Stimulated activated CD8-positive, alpha-beta memory T cell treated with anti-CD3 and anti-CD28 coated beads, Interleukin-7, amount 100 ng/mL, for 48 hours (primary cell): ENCODE measurements around the gene TMEM114.
"Not testable (repeated sequence)": the region's sequence is repeated elsewhere in the genome, so short reads cannot be mapped to it uniquely, and the experiment has no call there.

Experiments
- DNase-seq, 2 donors: peaks; one replicate each; pipeline ENCODE4 v3.0.0-alpha.2; 2020; ENCODE audit warnings: low read depth in 1 of 2; ENCODE audit errors: extremely low read depth in 1 of 2

The TMEM114 gene

DNA sequence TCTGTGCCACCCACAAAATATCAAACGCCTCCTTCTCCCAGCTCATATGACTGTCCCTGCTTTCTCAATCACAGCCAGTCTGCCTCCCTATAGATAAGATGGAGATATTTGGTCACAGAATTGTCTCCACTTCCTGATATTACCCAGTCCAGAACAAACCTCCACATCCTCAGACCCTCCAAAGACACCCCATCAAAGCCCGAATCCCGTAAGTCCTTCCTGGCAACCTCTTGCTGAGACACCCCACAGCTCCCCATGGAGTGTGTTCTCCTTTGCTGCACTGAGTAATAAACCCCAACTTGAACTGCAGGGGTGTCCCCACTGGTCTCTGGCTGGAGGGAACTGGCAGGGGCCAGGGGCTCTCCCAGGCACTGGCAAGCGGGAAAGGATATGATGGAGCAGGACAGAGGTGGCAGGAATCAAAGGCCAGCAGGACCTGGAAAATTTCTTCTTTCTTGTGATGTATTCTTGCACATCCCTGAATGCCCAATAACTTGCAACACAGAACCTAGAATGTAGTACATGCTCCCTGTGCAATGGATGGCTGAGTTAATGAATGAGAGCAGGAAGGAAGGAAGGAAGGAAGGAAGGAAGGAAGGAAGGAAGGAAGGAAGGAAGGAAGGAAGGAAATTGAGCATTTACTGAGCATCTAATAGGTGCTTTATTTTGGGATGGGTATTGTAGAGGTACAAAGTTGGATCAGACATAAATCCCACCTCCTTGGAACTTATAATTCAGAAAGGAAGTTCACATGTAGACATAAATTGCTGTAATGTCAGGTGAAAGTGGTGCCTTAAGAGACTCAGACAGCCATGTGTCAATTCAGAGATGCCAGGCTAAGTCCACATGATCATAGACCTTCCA lies 13.9 kb downstream of the TMEM114 start:
- DNase-seq = no peak

- DNase-seq = no peak
Observed at GRCh38 chr16:8575399-8575798, 14.9 kb downstream of the TMEM114 start.

DNA sequence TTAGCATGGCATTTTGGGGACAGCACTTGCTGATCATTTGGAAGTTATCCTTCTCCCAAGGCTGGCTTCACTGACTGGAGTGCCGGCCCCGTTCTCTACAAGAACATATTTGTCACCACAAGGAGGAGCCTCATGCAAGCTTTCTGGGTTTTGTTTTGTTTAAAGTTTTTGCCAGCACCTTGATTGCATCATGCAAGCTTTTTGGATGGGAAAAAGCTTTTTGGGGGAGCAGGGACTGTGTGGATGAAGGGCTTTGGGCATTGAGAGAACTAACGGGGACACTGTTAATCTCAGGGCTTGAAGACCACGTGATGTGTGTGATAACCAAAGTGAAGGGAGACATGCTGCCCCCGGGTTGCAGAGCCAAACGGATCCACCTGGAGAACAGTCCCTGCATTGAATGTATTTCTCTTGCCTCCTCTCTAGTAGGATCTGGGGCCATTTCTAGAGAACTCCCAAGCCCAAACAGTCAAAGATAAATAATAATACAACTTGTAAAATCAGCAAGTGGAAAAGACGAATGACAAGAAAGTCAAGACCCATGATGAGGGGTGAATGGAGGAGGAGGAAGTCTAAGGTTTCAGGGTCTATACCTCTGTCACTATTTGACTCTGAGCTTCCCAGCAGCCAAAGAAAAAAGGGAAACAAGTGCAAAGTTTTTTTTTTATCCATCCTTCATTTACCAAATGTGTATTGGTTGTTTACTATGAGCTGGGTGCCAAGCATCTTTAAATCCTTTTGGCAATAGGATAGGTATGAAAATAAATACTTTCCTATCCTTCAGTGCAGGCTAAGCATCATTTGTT lies 17.2 kb downstream of the TMEM114 start:
- no peak for DNase-seq

DNA sequence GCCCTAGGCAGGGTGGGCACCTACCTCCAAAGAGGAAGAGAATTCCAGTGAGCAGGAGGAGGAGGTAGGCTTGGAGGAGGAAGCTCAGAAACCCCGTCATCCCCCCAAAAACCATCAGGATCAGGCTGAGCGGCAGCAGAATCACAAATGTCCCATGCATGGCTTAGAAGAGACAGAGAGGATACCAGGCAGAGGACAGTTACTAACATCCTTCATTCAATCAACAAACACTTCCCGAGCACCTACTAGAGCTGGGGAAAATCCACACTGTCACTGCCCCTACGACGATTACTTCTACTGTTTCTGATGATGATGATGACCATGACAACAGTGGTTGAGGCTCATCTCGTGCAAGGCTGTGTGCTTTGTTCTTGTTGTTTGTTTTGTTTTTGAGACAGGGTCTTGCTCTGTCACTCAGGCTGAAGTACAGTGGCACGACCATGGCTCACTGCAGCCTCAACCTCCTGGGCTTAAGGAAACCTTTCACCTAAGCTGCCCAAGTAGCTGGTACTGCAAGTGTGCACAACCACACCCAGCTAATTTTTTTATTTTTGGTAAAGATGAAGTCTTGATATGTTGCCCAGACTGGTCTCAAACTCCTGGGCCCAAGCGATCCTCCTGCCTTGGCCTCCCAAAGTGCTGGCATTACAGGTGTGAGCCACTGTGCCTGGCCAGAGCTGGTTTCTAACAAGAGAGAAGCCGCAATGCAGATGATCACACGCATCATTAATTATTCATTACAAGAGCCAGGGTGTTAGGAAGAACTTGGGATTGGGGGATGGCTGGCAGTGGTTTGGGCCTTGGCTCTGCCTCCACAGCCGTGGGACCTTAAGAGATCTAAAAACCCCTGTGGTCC lies 18.0 kb downstream of the TMEM114 start:
- no peak for DNase-seq

- no peak for DNase-seq
Observed at GRCh38 chr16:8571061-8571596, 19.2 kb downstream of the TMEM114 start.

DNA sequence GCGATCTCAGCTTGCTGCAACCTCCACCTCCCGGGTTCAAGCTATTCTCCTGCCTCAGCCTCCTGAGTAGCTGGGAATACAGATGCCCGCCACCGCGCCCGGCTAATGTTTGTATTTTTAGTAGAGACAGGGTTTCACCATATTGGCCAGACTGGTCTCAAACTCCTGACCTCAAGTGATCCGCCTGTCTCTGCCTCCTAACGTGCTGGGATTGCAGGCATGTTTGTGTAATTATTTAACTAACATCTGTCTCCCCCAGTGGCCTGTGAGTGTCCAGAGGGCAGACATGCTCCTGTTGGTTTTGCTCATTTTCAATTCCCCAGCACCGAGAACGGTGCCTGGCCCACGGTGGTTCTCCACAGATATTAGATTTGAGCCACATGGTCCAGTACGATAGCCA lies 19.9 kb downstream of the TMEM114 start:
- not testable (repeated sequence) for DNase-seq

GRCh38 chr16:8569650-8570346 lies 20.5 kb downstream of the TMEM114 start:
- DNase-seq = no peak

- DNase-seq = no peak
Observed at GRCh38 chr16:8568231-8568617, 22.1 kb downstream of the TMEM114 start.

- peak; percentile 45 to 52 for DNase-seq
Observed at GRCh38 chr16:8567355-8568230, 22.7 kb downstream of the TMEM114 start.

- no peak for DNase-seq
Observed at GRCh38 chr16:8565498-8565897, 24.8 kb downstream of the TMEM114 start.

- no peak for DNase-seq
Observed at GRCh38 chr16:8564934-8565345, 25.4 kb downstream of the TMEM114 start.

DNA sequence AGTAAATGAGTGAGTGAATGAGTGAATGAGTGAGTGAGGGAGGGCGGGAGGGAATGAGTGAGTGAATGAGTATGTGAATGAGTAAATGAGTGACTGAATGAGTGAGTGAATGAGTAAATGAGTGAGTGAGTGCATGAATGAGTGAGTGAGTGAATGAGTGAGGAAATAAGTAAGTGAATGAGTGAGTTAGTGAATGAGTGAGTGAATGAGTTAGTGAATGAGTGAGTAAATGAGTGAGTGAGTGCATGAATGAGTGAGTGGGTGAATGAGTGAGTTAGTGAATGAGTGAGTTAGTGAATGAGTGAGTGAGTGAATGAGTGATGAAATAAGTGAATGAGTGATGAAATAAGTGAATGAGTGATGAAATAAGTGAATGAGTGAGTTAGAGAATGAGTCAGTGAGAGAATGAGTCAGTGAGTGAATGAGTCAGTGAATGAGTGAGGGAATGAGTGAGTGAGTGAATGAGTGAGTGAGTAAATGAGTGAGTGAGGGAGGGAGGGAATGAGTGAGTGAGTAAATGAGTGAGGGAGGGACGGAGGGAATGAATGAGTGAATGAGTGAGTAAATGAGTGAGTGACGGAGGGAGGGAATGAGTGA lies 26.3 kb downstream of the TMEM114 start:
- not testable (repeated sequence) for DNase-seq

DNA sequence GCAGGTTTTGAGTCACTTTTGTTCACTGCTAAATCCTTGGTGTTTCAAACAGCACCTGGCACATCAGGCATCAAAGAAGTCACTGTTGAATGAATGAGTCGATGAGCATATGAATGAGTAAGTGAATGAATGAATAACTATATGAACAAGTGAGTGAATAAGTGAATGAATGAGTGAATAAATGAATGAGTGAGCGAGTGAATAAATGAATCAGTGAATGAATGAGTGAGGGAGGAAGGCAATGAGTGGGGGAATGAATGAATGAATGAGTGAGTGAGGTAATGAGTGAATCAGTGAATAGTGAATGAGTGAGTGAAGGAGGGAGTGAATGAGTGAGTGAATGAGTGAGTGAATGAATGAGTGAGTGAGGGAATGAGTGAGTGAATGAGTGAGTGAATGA lies 28.8 kb downstream of the TMEM114 start:
- no peak for DNase-seq

DNA sequence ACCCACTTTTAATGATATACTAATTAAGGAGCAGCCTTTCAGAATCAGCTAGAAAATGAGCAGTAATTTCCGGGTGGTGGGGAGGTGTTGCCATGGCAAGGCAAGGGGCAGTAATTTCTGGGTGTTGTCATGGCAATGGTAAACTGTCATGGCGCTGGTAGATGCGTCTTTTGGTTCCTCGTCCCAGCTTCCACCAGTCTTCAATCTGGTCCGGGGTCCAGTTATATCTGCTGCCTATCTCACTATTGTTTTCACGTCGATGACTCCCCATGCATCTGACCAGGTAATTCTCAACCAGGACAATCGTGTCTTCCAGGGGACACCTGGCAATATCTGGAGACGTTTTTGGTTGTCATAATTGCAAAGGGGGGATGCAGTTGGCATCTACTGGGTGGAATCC lies 34.9 kb downstream of the TMEM114 start:
- no peak for DNase-seq

- DNase-seq = no peak
Observed at GRCh38 chr16:8554881-8555280, 35.4 kb downstream of the TMEM114 start.

DNA sequence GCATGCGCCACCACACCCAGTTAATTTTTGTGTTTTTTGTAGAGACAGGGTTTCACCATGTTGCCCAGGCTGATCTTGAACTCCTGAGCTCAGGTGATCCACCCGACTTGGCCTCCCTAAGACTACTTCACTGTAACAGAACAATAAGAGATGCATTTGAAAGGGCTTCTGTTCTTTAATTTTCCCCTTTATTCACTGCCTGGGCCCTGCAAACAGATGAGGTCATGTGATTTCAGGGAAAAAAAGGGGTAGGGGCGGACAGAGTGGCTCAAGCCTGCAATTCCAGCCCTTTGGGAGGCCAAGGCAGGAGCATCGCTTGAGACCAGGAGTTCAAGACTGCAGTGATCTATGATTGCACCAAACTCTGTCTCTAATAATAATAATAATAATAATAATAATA lies 36.3 kb downstream of the TMEM114 start:
- no peak for DNase-seq

DNA sequence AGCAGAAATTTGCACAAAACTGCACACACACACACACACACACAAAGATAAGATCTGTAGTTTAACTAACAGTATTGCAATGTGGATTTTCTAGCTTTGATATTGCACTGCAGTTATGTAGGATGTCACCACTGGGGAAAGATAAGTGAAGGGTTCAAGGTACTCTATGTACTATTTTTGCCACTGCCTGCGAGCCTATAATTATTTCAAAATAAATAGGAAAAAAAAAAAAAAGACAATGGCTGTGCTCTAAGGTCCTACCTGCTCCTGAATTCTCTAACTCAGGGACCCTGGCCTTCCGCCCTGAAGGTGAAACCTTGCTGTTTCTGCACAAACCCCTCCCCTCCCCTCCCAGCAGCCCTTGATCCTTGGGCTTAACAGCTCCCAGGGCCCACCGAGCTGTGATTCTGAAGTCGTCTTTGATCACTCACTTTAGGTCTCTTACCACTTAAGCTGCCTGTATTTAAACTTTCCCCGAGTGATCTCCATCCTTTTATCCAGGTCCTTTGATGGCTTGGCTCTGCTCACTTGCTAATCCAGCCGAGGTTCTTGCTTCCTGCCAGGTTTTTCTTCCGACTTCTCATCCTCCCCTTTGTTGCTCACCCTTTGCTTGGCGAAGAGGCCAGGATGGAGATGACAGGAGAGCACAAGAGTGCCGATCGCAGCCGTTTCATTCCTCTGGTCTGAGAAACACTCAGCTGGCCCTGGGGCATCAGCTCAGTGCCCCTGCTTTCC lies 37.7 kb downstream of the TMEM114 start:
- no peak for DNase-seq
